ENCODE measurements around the gene ATP1A1. TPM values are rescaled to one million over a fixed set of nuclear protein-coding genes. Genes with fewer than 3 reads are reported as not detected.

Gene ATP1A1
- total RNA-seq, 1 experiment from 2014 or later: 378 TPM

DNA sequence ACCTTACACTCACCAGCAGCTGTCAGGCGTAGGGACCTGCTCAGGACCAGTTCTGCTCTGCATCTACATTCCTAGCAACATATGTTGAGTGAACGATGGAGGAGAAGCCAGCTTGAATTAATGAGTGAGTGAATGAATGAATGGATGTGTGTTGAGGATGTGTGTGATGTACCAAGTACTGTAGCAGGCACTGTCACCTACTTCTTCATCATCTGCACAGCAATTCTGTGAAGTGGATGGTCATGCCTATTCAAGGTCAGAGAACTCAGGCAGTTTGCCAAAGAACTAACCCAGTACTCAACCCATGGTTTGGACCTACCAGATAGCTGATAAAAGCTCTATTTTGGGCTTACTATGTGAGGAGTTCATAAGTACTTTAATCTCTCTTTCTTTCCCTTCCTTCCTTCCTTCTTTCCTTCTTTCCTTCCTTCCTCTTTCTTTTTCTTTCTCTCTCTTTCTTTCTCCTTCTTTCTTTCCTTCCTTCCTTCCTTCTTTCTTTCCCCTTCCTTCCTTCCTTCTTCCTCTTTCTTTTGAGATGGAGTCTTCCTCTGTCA, 56.9 kb downstream of the ATP1A1 start:
- H3K27me3 Mint-ChIP-seq (ENCODE audit: insufficient read depth, unreplicated experiment): peaks cover 1% of the 10 kb centered on the region
- no peak overlapping the region for H3K4me3 Mint-ChIP-seq (ENCODE audit: unreplicated experiment)
- H3K4me1 Mint-ChIP-seq (ENCODE audit: insufficient read depth, unreplicated experiment): no peaks in the 10 kb centered on the region
- H3K36me3 Mint-ChIP-seq (ENCODE audit: insufficient read depth, unreplicated experiment): no peaks in the 10 kb centered on the region
- no TSS peak for BruUV-seq (replicated peaks)
- DNase-seq (ENCODE audit: unreplicated experiment): no peak
- ChIA-PET POLR2A (interaction anchor here (2.1 to 2.3 kb wide), 2 partner anchors 11 kb away, joined by 5 to 12 read pairs; no protein-coding TSS in a partner anchor), CTCF (interaction anchor here (1.7 to 2.1 kb wide), 2 partner anchors 56 to 290 kb away, joined by 5 to 6 read pairs; no protein-coding TSS in a partner anchor)
- TF ChIP-seq, protein P1, sequence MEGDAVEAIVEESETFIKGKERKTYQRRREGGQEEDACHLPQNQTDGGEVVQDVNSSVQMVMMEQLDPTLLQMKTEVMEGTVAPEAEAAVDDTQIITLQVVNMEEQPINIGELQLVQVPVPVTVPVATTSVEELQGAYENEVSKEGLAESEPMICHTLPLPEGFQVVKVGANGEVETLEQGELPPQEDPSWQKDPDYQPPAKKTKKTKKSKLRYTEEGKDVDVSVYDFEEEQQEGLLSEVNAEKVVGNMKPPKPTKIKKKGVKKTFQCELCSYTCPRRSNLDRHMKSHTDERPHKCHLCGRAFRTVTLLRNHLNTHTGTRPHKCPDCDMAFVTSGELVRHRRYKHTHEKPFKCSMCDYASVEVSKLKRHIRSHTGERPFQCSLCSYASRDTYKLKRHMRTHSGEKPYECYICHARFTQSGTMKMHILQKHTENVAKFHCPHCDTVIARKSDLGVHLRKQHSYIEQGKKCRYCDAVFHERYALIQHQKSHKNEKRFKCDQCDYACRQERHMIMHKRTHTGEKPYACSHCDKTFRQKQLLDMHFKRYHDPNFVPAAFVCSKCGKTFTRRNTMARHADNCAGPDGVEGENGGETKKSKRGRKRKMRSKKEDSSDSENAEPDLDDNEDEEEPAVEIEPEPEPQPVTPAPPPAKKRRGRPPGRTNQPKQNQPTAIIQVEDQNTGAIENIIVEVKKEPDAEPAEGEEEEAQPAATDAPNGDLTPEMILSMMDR (IDR thresholded peaks at IDR 0.05; ENCODE audit: unreplicated experiment): no peak
- intact Hi-C loops (cut with micrococcal nuclease): no loop called here
- no peaks in the 10 kb centered on the region for H3K9me3 Mint-ChIP-seq (ENCODE audit: unreplicated experiment)
- no peak overlapping the region for H3K27ac Mint-ChIP-seq (ENCODE audit: low read depth, unreplicated experiment)

DNA sequence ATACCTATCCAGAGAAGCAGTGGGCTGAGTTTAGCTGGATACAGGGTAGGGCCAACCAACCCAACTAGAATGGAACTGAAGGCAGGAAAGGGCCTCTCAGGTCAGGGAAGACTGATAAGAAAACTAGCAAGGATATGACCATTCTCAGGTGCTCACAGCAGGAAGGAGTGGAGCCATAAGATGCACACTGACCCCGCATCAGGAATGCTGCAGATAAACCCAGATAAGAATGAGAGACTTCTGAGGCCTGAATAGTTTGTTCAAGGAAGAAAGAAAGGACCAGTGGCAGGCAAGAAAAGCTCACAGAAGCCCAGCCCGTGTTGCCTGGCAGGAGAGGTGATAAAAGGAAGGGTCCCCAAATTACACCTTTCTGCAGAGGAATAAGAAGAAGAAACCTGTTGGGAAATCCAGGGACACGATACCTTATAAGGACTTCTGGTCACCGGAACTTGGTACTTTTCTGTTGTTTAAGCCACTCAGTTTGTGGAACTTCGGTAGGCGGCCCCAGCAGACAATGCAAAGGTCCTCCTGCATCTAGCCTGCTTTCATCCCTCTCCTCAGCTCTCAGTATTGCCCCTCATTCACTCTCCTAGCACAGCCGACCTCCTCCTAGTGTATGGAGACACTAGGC, 58.9 kb downstream of the ATP1A1 start:
- no peak overlapping the region for H3K4me3 Mint-ChIP-seq (ENCODE audit: unreplicated experiment)
- TF ChIP-seq, protein P1 (IDR thresholded peaks at IDR 0.05; ENCODE audit: unreplicated experiment): no peak
- no peaks in the 10 kb centered on the region for H3K4me1 Mint-ChIP-seq (ENCODE audit: insufficient read depth, unreplicated experiment)
- no peaks in the 10 kb centered on the region for H3K9me3 Mint-ChIP-seq (ENCODE audit: unreplicated experiment)
- ChIA-PET POLR2A (interaction anchor here (2.3 kb wide), 1 partner anchor 13 kb away, joined by 12 read pairs; no protein-coding TSS in a partner anchor), CTCF (interaction anchor here (0.6 kb wide), 2 partner anchors 12 to 282 kb away, joined by 3 to 4 read pairs; no protein-coding TSS in a partner anchor)
- H3K27me3 Mint-ChIP-seq (ENCODE audit: insufficient read depth, unreplicated experiment): no peaks in the 10 kb centered on the region
- DNase-seq (ENCODE audit: unreplicated experiment): no peak
- no peak overlapping the region for H3K27ac Mint-ChIP-seq (ENCODE audit: low read depth, unreplicated experiment)
- no peaks in the 10 kb centered on the region for H3K36me3 Mint-ChIP-seq (ENCODE audit: insufficient read depth, unreplicated experiment)
- BruUV-seq (replicated peaks): no TSS peak
- intact Hi-C loops (cut with micrococcal nuclease): no loop called here

DNA sequence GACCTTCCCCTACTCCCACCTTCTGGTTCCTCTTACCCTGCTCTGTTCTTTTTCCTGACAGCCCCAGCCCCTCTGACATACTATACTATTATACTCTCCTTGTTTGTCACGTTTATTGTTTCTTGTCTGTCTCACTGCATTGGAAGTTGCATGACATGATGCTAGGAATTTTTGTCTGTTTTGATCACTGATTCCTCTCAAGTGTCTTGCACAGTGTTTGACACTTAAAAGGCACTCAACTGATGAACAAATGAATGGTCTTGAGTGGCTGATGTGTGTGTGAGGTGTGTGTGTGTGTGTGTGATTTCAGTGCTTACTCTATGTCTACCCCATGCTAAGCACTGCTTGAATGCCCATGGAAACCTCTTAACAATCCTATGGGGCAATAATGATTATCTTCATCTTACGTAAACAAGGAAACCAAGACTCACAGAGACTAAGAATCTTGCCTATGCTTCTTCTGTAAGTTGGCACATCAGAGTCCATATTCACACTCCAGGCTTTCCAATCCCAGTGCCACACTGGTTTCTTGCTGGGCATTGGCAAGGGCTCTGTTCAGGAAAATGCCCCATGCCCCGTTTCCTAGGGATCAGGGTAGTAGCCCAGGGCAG, 59.7 kb downstream of the ATP1A1 start:
- Mint-ChIP-seq H3K36me3 (ENCODE audit: insufficient read depth, unreplicated experiment) (no peaks in the 10 kb centered on the region), H3K27me3 (ENCODE audit: insufficient read depth, unreplicated experiment) (peaks cover 2% of the 10 kb centered on the region), H3K9me3 (ENCODE audit: unreplicated experiment) (no peaks in the 10 kb centered on the region), H3K4me1 (ENCODE audit: insufficient read depth, unreplicated experiment) (no peaks in the 10 kb centered on the region), H3K27ac (ENCODE audit: low read depth, unreplicated experiment) (no peak overlapping the region), H3K4me3 (ENCODE audit: unreplicated experiment) (no peak overlapping the region)
- BruUV-seq (replicated peaks): no TSS peak
- ChIA-PET CTCF (interaction anchor here (0.7 kb wide), 1 partner anchor 25 kb away, joined by 5 read pairs; no protein-coding TSS in a partner anchor), POLR2A (interaction anchor here (2.3 kb wide), 1 partner anchor 14 kb away, joined by 12 read pairs; no protein-coding TSS in a partner anchor)
- no peak for DNase-seq (ENCODE audit: unreplicated experiment)
- TF ChIP-seq, protein P1 (IDR thresholded peaks at IDR 0.05; ENCODE audit: unreplicated experiment): no peak
- intact Hi-C loops (cut with micrococcal nuclease): no loop called here
